H9 (cell line): ENCODE measurements around the gene KLHL5. TPM values are rescaled to one million over a fixed set of nuclear protein-coding genes. Genes with fewer than 3 reads are reported as not detected.
"Not testable (repeated sequence)": the region's sequence is repeated elsewhere in the genome, so short reads cannot be mapped to it uniquely, and the experiment has no call there.

Experiments used
- DNase-seq: peaks from one replicate; pipeline ENCODE4 v3.0.0-alpha.2; 2017
- H2AFZ ChIP-seq: one replicate; pipeline ENCODE4 v1.6.1; 2013; ENCODE audit warnings: mild to moderate bottlenecking, low read length, control low read depth, moderate library complexity
- H2AK5ac ChIP-seq: 2 replicates; pipeline ENCODE4 v1.6.1; 2013; ENCODE audit warnings: low read length, control low read depth, mixed read lengths; ENCODE audit not compliant: insufficient read length
- H2BK120ac ChIP-seq: one replicate; pipeline ENCODE4 v1.6.1; 2013; ENCODE audit warnings: low read depth, mild to moderate bottlenecking, low read length, control low read depth, inconsistent platforms; ENCODE audit not compliant: poor library complexity, severe bottlenecking
- H2BK12ac ChIP-seq: 2 replicates; pipeline ENCODE4 v1.6.1; 2013; ENCODE audit warnings: low read length, control low read depth, mixed read lengths, low read depth; ENCODE audit not compliant: insufficient read length
- H2BK15ac ChIP-seq: 2 replicates; pipeline ENCODE4 v1.6.1; 2013; ENCODE audit warnings: low read depth, low read length, control low read depth
- H2BK20ac ChIP-seq: one replicate; pipeline ENCODE4 v1.6.1; 2013; ENCODE audit warnings: low read depth, mild to moderate bottlenecking, low read length, control low read depth, inconsistent platforms; ENCODE audit not compliant: poor library complexity, severe bottlenecking
- H2BK5ac ChIP-seq: 2 replicates; pipeline ENCODE4 v1.6.1; 2013; ENCODE audit warnings: low read length, control low read depth, mixed read lengths; ENCODE audit not compliant: insufficient read length
- H3K14ac ChIP-seq: 2 replicates; pipeline ENCODE4 v1.6.1; 2013; ENCODE audit warnings: low read length, control low read depth; ENCODE audit not compliant: insufficient read depth
- H3K18ac ChIP-seq: 2 replicates; pipeline ENCODE4 v1.6.1; 2013; ENCODE audit warnings: low read depth, mild to moderate bottlenecking, mixed read lengths, low read length, control low read depth; ENCODE audit not compliant: insufficient read length
- H3K23ac ChIP-seq: 2 replicates; pipeline ENCODE4 v1.6.1; 2013; ENCODE audit warnings: low read length, control low read depth, mixed read lengths, low read depth; ENCODE audit not compliant: insufficient read length
- H3K23me2 ChIP-seq: 2 replicates; pipeline ENCODE4 v1.6.1; 2013; ENCODE audit warnings: low read depth, mild to moderate bottlenecking, mixed read lengths, low read length, control low read depth; ENCODE audit not compliant: insufficient read length, poor library complexity, severe bottlenecking
- H3K27ac ChIP-seq: 2 replicates; pipeline ENCODE4 v1.5.1; 2013; ENCODE audit warnings: low read length, control low read depth, mixed read lengths, low read depth; ENCODE audit not compliant: insufficient read length
- H3K27me3 ChIP-seq: 2 replicates; pipeline ENCODE4 v1.6.1; 2013; ENCODE audit warnings: low read length, control low read depth, inconsistent platforms; ENCODE audit not compliant: insufficient read depth
- H3K4ac ChIP-seq: 2 replicates; pipeline ENCODE4 v1.6.1; 2013; ENCODE audit warnings: low read depth, mild to moderate bottlenecking, control low read depth, inconsistent platforms, low read length, moderate library complexity
- H3K4me1 ChIP-seq: 2 replicates; pipeline ENCODE4 v1.6.1; 2013; ENCODE audit warnings: low read length, control low read depth, inconsistent platforms; ENCODE audit not compliant: insufficient read depth
- H3K4me2 ChIP-seq: 2 replicates; pipeline ENCODE4 v1.6.1; 2013; ENCODE audit warnings: low read length, control low read depth, mixed read lengths; ENCODE audit not compliant: insufficient read length, insufficient read depth
- H3K56ac ChIP-seq: 2 replicates; pipeline ENCODE4 v1.6.1; 2013; ENCODE audit warnings: low read depth, mild to moderate bottlenecking, mixed read lengths, low read length, control low read depth; ENCODE audit not compliant: insufficient read length
- H3K79me1 ChIP-seq: 2 replicates; pipeline ENCODE4 v1.6.1; 2013; ENCODE audit warnings: low read depth, mild to moderate bottlenecking, moderate library complexity, low read length, control low read depth, inconsistent platforms; ENCODE audit not compliant: insufficient read depth, poor library complexity, severe bottlenecking
- H3K79me2 ChIP-seq: 2 replicates; pipeline ENCODE4 v1.6.1; 2013; ENCODE audit warnings: low read length, control low read depth, inconsistent platforms; ENCODE audit not compliant: insufficient read depth
- H3K9ac ChIP-seq: 2 replicates; pipeline ENCODE4 v1.6.1; 2013; ENCODE audit warnings: low read length, control low read depth, mixed read lengths; ENCODE audit not compliant: insufficient read length; ENCODE audit errors: extremely low read depth
- H3K9me3 ChIP-seq: one replicate; pipeline ENCODE4 v1.6.1; 2013; ENCODE audit warnings: low read depth, low read length, inconsistent platforms; ENCODE audit not compliant: control insufficient read depth
- H3T11ph ChIP-seq: one replicate; pipeline ENCODE4 v1.6.1; 2013; ENCODE audit warnings: mild to moderate bottlenecking, low read length, control low read depth, inconsistent platforms
- H4K20me1 ChIP-seq: one replicate; pipeline ENCODE4 v1.6.1; 2013; ENCODE audit not compliant: control insufficient read depth, insufficient read length, insufficient read depth
- H4K5ac ChIP-seq: 2 replicates; pipeline ENCODE4 v1.6.1; 2013; ENCODE audit warnings: low read depth, mild to moderate bottlenecking, mixed read lengths, low read length, control low read depth; ENCODE audit not compliant: insufficient read length
- H4K8ac ChIP-seq: replicated peaks from 2 replicates; pipeline ENCODE4 v1.6.1; 2013; ENCODE audit warnings: low read length, control low read depth, mixed read lengths, low read depth; ENCODE audit not compliant: insufficient read length
- H4K91ac ChIP-seq: 2 replicates; pipeline ENCODE4 v1.6.1; 2013; ENCODE audit warnings: low read depth, mild to moderate bottlenecking, moderate library complexity, mixed read lengths, low read length, control low read depth; ENCODE audit not compliant: insufficient read length
- H3K27ac Mint-ChIP-seq, 3 experiments: 2 replicates in 2 of 3; 3 replicates in 1 of 3; pipeline ENCODE4 v1.8.0; 2020 to 2021; ENCODE audit warnings: mixed read lengths in 3 of 3, mild to moderate bottlenecking in 1 of 3, moderate library complexity in 1 of 3
- H3K27me3 Mint-ChIP-seq: 2 replicates; pipeline ENCODE4 v1.8.0; 2021; ENCODE audit warnings: low read depth, mild to moderate bottlenecking, moderate library complexity, mixed read lengths
- H3K36me3 Mint-ChIP-seq, 3 experiments: 2 replicates in 2 of 3; 3 replicates in 1 of 3; pipeline ENCODE4 v1.8.0; 2020 to 2021; ENCODE audit warnings: low read depth in 3 of 3, mixed read lengths in 3 of 3; ENCODE audit not compliant: insufficient read depth in 1 of 3
- H3K4me1 Mint-ChIP-seq, 2 experiments: 2 replicates each; pipeline ENCODE4 v1.8.0; 2020; ENCODE audit warnings: mixed read lengths in 2 of 2
- H3K4me3 Mint-ChIP-seq, 2 experiments: 2 replicates in 1 of 2; 3 replicates in 1 of 2; pipeline ENCODE4 v1.8.0; 2020 to 2021; ENCODE audit warnings: mild to moderate bottlenecking in 2 of 2, mixed read lengths in 2 of 2, moderate library complexity in 1 of 2
- H3K9me3 Mint-ChIP-seq, 2 experiments: 2 replicates in 1 of 2; 3 replicates in 1 of 2; pipeline ENCODE4 v1.8.0; 2020; ENCODE audit warnings: mild to moderate bottlenecking in 2 of 2, mixed read lengths in 2 of 2, moderate library complexity in 1 of 2
- WGBS: extraction: QIAGEN DNeasy Blood & Tissue Kit; methylation state at CpG from one replicate; pipeline ENCODE4 v1.1.7; 2013; ENCODE audit warnings: missing lambda C conversion rate, low lambda C conversion rate, mixed read lengths; ENCODE audit not compliant: insufficient read length; ENCODE audit errors: extremely low coverage; 5-methylcytosine and 5-hydroxymethylcytosine counted together
- total RNA-seq: library from RNA; stranded (reverse); gene quantifications from 2 replicates; pipeline ENCODE4 v1.2.1, GENCODE V29; 2021
- TF ChIP-seq, protein P1 (sequence below): fragments of 200-600 bp; sonication (generic); conservative IDR thresholded peaks from 3 replicates; pipeline ENCODE4 v1.8.0; 2021; ENCODE audit warnings: antibody characterized with exemption, mild to moderate bottlenecking

The KLHL5 gene
- total RNA-seq, 1 experiment from 2014 or later, result 16.8 TPM

GRCh38 chr4:39030725-39031124 lies 31.3 kb upstream of the KLHL5 start:
- H4K5ac ChIP-seq, result no peak overlapping the region
- Mint-ChIP-seq H3K4me3 (no peak overlapping the region), H3K4me1 (no peaks in the 10 kb centered on the region), H3K36me3 (no peaks in the 10 kb centered on the region), H3K9me3 (no peaks in the 10 kb centered on the region), H3K27ac (no peak overlapping the region), H3K27me3 (no peaks in the 10 kb centered on the region)
- no peak overlapping the region for H2BK15ac ChIP-seq
- no peak overlapping the region for H4K8ac ChIP-seq
- DNase-seq, result no peak
- no peaks in the 10 kb centered on the region for H3K9me3 ChIP-seq
- H3K14ac ChIP-seq, result no peak overlapping the region
- no peak overlapping the region for H3T11ph ChIP-seq
- no peak overlapping the region for H2BK20ac ChIP-seq
- no peak overlapping the region for H3K9ac ChIP-seq
- H2AFZ ChIP-seq, result no peak overlapping the region
- no CpG with 5 or more reads among the region's 3 CpGs for WGBS
- H4K91ac ChIP-seq, result no peak overlapping the region
- no peak overlapping the region for H3K4ac ChIP-seq
- H2AK5ac ChIP-seq, result no peak overlapping the region
- H3K23me2 ChIP-seq, result no peaks in the 10 kb centered on the region
- H3K79me1 ChIP-seq, result no peaks in the 10 kb centered on the region
- no peak overlapping the region for H3K4me2 ChIP-seq
- no peak overlapping the region for H2BK5ac ChIP-seq
- H3K79me2 ChIP-seq, result no peaks in the 10 kb centered on the region
- H3K27me3 ChIP-seq, result no peaks in the 10 kb centered on the region
- no peak overlapping the region for H3K18ac ChIP-seq
- no peak overlapping the region for H2BK120ac ChIP-seq
- no peak overlapping the region for H3K27ac ChIP-seq
- no peak overlapping the region for H3K23ac ChIP-seq
- TF ChIP-seq, protein P1, sequence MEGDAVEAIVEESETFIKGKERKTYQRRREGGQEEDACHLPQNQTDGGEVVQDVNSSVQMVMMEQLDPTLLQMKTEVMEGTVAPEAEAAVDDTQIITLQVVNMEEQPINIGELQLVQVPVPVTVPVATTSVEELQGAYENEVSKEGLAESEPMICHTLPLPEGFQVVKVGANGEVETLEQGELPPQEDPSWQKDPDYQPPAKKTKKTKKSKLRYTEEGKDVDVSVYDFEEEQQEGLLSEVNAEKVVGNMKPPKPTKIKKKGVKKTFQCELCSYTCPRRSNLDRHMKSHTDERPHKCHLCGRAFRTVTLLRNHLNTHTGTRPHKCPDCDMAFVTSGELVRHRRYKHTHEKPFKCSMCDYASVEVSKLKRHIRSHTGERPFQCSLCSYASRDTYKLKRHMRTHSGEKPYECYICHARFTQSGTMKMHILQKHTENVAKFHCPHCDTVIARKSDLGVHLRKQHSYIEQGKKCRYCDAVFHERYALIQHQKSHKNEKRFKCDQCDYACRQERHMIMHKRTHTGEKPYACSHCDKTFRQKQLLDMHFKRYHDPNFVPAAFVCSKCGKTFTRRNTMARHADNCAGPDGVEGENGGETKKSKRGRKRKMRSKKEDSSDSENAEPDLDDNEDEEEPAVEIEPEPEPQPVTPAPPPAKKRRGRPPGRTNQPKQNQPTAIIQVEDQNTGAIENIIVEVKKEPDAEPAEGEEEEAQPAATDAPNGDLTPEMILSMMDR, result no peak
- H3K56ac ChIP-seq, result no peak overlapping the region
- no peaks in the 10 kb centered on the region for H3K4me1 ChIP-seq
- H4K20me1 ChIP-seq, result no peaks in the 10 kb centered on the region
- no peak overlapping the region for H2BK12ac ChIP-seq

DNA sequence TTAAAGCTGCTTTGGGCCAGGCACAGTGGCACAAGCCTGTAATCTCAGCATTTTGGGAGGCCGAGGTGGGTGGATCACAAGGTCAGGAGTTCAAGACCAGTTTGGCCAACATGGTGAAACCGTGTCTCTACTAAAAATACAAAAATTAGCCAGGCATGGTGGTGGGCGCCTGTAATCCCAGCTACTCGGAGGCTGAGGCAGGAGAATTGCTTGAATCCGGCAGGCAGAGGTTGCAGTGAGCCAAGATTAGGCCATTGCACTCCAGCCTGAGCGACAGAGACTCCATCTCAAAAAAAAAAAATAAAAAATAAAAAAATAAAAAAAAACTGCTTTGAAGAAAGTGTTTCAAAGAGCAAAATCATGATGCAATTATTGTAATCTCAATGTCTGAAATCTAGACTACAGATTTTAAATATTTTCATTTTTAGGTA lies 30.4 kb upstream of the KLHL5 start:
- not testable (repeated sequence) for H2AFZ ChIP-seq, H3K9me3 Mint-ChIP-seq, H3T11ph ChIP-seq, H2BK15ac ChIP-seq, H3K79me1 ChIP-seq, H3K27me3 Mint-ChIP-seq, H2BK12ac ChIP-seq, H4K5ac ChIP-seq, H4K91ac ChIP-seq, H3K27me3 ChIP-seq, H3K56ac ChIP-seq, H3K4ac ChIP-seq, H3K4me1 ChIP-seq, H3K4me2 ChIP-seq, H3K14ac ChIP-seq, H3K23me2 ChIP-seq, H2BK120ac ChIP-seq, H3K36me3 Mint-ChIP-seq, H3K79me2 ChIP-seq, H4K20me1 ChIP-seq, DNase-seq, H3K27ac Mint-ChIP-seq, H2BK5ac ChIP-seq, H3K23ac ChIP-seq, H3K27ac ChIP-seq, H2AK5ac ChIP-seq, H3K9me3 ChIP-seq, H3K4me3 Mint-ChIP-seq, H3K9ac ChIP-seq, H2BK20ac ChIP-seq, H3K4me1 Mint-ChIP-seq, H3K18ac ChIP-seq, H4K8ac ChIP-seq
- WGBS, result no CpG with 5 or more reads among the region's 6 CpGs
